K562 treated with DMSO at 1 percent for 12 hours (cell line): ENCODE data around the gene INTS7. TPM values are rescaled to one million over a fixed set of nuclear protein-coding genes. Genes with fewer than 3 reads are reported as not detected.

ENCODE experiments used
- total RNA-seq: library from RNA; unstranded; fragments of 300-600 nt; gene quantifications from 2 replicates; pipeline ENCODE4 v1.2.3, GENCODE V29; 2022; ENCODE audit not compliant: insufficient read depth

The INTS7 gene
- total RNA-seq = 11.7 and 34.7 TPM in 2 replicates

GRCh38 chr1:212035123-212035834 is at the start of gene INTS7, which contains the start of gene DTL:
TSS of gene INTS7 (minus strand) at chr1:212035557. CDS start at chr1:212035437, 120 bp downstream.
TSS of gene DTL (plus strand) at chr1:212035748. CDS start at chr1:212035891, 143 bp downstream.

Other genes with a start within 250 kb of the INTS7 start
- 7.7 and 25.5 TPM in 2 replicates for gene LPGAT1, start 204.8 kb downstream of the INTS7 start, total RNA-seq
- 12.5 and 39.7 TPM in 2 replicates for gene DTL, start 191 bp upstream of the INTS7 start, total RNA-seq
- 27.6 and 58.6 TPM in 2 replicates for gene PPP2R5A, start 249.9 kb upstream of the INTS7 start, total RNA-seq